HL-60/S4 treated with phorbol 12-myristate 13-acetate at 8.2 ng/mL for 4 days and 3 days (cell line): Measurements from ENCODE around the gene RNU6-8.

Experiments
- in situ Hi-C: fragments of 300-500 bp; cut with MboI; formaldehyde crosslinking; loops from 2 replicates; pipeline ENCODE4 v1.15.0; 2022; ENCODE audit warnings: low sequenced_read_pairs

RNU6-8 gene

GRCh38 chr14:32166029-32166428 lies 37.0 kb downstream of the RNU6-8 start:
- in situ Hi-C loops = no loop called here
